Effector CD4-positive, alpha-beta T cell (primary cell): ENCODE results near the gene OR5B17. TPM values are rescaled to one million over a fixed set of nuclear protein-coding genes. Genes with fewer than 3 reads are reported as not detected.
"Not testable (repeated sequence)": the region's sequence is repeated elsewhere in the genome, so short reads cannot be mapped to it uniquely, and the experiment has no call there.

Experiments used
- DNase-seq: peaks from one replicate; pipeline ENCODE4 v3.0.0-alpha.2; 2020
- total RNA-seq: gene quantifications from one replicate; lab custom pipeline; 2026; lab: John Stamatoyannopoulos, UW

OR5B17 gene
- not detected for total RNA-seq

- DNase-seq: no peak
Measured at GRCh38 chr11:58358969-58359368, at the start of gene OR5B17. TSS of gene OR5B17 (minus strand) at chr11:58359069. CDS start at chr11:58359069, 0 bp downstream.

GRCh38 chr11:58406774-58407173 is 47.9 kb upstream of the OR5B17 start, which contains the start of gene OR5B3:
TSS of gene OR5B3 (minus strand) at chr11:58406874. CDS start at chr11:58403409, 3,465 bp downstream.
- no peak for DNase-seq

GRCh38 chr11:58399622-58400021 is 40.8 kb upstream of the OR5B17 start:
- not testable (repeated sequence) for DNase-seq

GRCh38 chr11:58395581-58395980 is 36.7 kb upstream of the OR5B17 start:
- DNase-seq: no peak

- DNase-seq: no peak
Measured at GRCh38 chr11:58394195-58394594, 35.3 kb upstream of the OR5B17 start.

GRCh38 chr11:58392746-58393145 is 33.9 kb upstream of the OR5B17 start:
- no peak for DNase-seq

- DNase-seq: no peak
Measured at GRCh38 chr11:58391879-58392278, 33.0 kb upstream of the OR5B17 start.

- DNase-seq: no peak
Measured at GRCh38 chr11:58390551-58391063, 31.7 kb upstream of the OR5B17 start.

- no peak for DNase-seq
Measured at GRCh38 chr11:58354727-58355126, 4.1 kb downstream of the OR5B17 start.

GRCh38 chr11:58345204-58345603 is 13.7 kb downstream of the OR5B17 start:
- DNase-seq: no peak

GRCh38 chr11:58334708-58335107 is 24.2 kb downstream of the OR5B17 start:
- DNase-seq: no peak

- DNase-seq: no peak
Measured at GRCh38 chr11:58330861-58331260, 28.0 kb downstream of the OR5B17 start.

GRCh38 chr11:58318532-58318931 is 40.3 kb downstream of the OR5B17 start:
- DNase-seq: no peak

GRCh38 chr11:58316142-58316541 is 42.7 kb downstream of the OR5B17 start:
- no peak for DNase-seq
